HG03442 (cell line): Measurements from ENCODE around the gene NTRK1.
"Not testable (repeated sequence)": the region's sequence is repeated elsewhere in the genome, so short reads cannot be mapped to it uniquely, and the experiment has no call there.

Experiments
- ATAC-seq: cut with Tn5 transposase; IDR thresholded peaks from one replicate; pipeline ENCODE4 v1.9.1; 2021; ENCODE audit warnings: mild to moderate bottlenecking, moderate library complexity; ENCODE audit not compliant: unreplicated experiment

Gene NTRK1

DNA sequence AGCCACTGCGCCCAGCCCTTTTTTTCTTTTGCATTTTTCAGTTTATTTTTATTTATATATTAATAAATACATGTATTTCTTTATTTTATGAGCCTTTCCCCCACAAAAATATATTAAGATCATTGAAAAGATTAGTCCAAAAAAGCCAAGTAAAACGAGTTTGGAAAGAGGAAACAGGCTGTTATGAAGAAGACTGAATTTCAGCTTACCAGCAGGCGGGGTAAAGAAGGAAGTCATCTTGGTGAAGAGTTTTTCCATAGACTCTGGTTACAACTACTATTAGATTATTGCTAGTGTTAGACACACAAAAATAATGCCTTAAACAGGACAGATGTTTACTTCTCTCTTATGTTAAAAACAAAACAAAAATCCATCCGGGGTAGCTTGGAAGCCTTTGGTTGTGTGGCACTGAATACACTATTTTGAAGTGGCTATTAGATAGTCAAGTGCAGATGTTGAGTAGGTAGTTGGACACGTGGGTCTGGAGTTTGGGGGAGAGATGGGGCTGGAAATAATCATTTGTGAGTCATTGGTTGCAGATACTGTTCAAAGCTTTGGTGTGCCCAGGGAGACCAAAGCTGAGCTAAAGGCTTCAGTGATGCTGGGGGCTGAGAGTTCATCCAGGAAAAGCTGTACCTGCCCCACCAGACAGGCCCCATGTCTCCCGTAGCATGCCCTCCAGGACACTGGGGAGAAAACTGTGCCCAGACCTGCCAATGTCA, 51.1 kb downstream of the NTRK1 start:
- ATAC-seq: no peak

- no peak for ATAC-seq
Observed at GRCh38 chr1:156912310-156912709, 51.6 kb downstream of the NTRK1 start.

- ATAC-seq: no peak
Observed at GRCh38 chr1:156912861-156913808, 52.5 kb downstream of the NTRK1 start.

GRCh38 chr1:156913809-156914387, 53.2 kb downstream of the NTRK1 start:
- ATAC-seq: no peak

DNA sequence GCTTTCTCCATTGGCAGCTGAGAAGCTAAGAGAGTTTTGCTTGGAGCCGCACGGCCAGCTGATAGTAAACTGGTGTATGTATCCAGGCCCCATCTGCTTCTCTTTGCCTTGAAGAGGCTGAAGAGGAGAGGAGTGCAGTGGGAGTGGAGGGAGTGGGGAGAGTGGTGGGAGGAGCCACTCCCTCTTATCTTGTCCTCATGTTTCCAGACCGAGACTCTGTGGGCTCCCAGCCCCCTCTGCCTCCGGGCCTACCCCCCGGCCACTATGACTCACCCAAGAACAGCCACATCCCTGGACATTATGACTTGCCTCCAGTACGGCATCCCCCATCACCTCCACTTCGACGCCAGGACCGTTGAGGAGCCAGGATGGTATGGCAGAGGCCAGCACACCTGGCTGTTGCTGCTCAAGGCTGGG, 53.8 kb downstream of the NTRK1 start:
- no peak for ATAC-seq

DNA sequence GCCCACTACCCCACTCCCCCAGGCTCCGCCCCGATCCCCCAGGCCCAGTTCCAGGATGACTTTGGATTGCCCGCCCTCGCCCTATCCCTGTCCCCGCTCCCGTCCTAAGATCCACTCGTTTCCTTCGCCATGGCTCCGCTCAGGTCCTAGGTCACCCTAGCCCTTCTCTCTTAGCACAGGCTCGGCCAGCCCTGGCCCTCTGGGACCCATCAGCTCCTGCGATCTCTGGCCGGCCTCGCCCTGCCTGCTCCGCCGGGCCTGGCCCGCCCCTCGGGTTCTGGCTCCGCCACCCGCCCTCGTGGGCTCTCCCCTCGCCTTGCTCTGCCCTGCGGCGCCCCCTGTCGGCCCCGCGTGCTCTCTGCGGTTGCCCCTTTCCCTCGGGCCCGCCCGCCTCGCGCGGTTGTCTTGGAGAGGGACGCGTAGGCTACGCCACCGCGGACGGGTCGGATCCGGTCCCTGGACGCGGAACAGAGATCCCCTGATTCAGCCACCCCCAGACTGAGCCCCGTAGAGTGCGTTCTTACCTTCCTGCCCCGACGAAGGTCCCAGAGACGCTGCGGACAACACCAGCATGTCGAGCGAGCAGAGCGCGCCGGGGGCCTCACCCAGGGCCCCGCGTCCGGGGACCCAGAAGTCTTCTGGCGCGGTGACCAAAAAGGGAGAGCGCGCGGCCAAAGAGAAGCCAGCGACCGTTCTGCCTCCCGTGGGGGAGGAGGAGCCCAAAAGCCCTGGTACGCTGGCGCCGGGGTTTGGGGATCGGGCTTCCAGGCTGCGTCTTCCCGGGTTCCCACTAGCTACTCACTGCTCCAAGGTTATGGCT, 59.8 kb downstream of the NTRK1 start, which contains the start of gene LRRC71:
Gene LRRC71 (plus strand): TSS at position 400 of the 820 bp plus-strand sequence. CDS start 172 bp downstream, at position 572.
- no peak for ATAC-seq

DNA sequence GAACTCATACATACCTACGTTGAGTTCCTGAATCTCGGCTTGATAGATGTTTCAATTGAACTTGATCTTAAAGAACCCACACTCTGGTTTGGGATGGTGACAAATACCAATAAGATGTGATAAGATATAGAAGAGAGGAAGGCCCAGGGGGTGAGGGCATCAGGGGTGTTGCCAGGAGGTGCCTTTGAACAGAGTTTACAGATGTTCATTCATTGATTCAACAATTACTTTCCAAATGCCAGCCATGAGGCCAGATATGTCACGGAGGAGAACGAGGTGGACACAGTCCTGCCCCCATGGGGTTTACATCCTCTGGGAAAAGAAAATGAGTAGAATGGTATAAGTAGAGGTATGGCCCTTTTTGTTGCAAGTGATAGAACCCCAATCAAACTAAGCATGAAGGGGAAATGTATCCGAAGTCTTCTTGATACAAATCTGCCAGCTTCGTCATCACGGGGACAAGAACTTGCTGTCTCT, 60.4 kb downstream of the NTRK1 start:
- ATAC-seq: no peak

- no peak for ATAC-seq
Observed at GRCh38 chr1:156922986-156923669, 62.5 kb downstream of the NTRK1 start.

DNA sequence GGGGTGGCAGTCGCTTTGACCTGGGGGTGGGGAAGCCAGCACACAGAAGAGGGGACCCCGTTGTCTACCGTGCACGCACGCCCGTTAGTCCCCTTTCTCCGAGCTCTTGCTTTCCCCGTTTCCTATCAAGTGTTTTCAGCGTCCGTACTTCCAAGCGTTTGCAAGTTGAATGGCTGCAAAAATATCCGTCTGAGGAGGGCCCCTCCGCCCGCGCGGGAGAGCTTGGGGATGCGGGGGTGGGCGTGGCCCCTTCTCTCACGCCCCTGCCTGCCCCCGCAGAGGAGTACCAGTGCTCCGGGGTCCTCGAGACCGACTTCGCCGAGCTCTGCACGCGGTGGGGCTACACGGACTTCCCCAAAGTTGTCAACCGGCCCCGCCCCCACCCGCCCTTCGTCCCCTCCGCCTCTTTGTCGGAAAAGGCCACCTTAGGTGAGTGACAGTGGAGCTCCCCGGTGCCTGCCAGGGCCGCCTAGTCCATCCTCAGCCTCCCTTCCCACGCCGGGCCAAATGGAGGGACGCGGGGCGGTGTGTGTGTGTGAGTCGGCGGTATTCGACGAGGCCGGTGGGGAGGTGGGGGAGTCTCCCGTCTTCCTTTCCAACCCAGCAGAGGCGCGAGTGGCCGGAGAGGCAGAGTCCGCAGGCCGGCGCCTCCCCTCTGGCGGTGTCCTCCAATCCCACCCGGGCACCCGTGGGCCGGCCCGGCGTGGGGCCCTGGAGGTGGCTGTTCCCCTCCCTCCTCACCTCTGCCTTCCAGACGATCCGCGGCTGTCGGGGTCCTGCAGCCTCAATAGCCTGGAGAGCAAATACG, 63.2 kb downstream of the NTRK1 start:
- ATAC-seq: no peak

DNA sequence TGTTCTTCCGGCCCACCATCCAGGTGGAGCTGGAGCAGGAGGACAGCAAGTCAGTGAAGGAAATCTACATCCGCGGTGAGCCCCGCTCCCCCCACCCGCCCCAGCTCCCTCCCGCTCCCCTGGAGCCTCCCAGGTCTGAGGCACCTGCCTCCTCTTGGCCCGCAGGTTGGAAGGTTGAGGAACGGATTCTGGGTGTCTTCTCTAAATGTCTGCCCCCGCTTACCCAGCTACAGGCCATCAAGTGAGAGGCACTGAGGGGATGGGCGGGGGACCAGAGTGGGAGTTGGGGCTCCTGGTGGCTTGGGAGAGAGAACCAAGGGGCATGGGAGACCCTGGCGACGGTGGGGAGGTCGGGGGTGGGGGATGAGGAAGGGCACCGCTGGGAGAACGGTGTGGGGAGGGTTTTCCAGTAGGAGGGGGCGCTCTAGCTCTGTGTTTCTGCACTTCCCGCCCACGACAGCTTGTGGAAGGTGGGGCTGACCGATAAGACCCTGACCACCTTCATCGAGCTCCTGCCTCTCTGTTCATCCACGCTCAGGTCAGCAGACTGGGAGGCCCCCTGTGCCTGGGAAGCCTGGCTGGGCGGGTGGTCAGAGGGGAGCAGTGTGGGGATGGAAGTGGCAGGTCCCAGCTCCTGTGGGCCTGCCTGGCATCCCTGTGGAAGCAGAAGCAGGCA, 64.0 kb downstream of the NTRK1 start:
- no peak for ATAC-seq

DNA sequence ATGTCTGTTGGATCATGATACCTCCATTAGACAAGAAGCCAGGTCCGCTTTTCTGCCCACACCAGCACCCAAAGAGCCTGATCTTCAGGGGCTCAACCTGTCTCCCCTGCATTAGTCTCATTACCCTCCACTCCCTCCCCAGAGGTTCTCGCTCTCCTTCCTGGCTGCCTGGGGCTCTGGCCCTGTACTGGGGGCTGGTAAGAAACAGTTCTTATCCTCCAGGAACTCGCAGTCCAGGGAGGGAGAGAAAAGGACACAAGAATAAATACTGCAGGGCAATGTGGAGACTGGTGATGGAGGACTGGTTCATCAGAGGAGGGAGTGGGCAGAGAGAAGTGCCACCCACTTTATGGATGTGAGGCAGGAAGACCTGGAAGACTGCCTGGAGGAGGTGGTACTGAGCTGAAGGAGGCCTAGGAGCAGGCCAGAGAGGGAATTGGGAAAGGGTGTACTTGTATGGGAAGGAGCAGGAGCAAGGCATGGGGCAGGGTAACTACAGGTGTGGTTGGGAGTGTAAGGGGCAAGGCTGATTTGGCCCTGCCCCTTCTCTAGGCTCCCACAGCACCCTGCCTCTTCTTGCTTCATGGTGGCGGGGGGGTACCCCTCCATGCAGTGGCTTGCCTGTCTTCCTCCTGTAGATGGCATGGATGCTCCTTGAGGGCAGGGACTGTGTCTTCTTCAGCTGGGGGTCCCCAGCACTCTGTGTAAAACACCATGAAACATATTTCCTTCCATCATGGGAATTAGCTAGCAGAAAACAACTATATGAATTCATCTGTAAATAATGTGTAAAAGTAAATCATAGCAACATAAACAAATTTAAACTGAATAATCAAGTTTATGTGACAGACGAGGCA, 64.7 kb downstream of the NTRK1 start:
- no peak for ATAC-seq

GRCh38 chr1:156926175-156926574, 65.5 kb downstream of the NTRK1 start:
- no peak for ATAC-seq

DNA sequence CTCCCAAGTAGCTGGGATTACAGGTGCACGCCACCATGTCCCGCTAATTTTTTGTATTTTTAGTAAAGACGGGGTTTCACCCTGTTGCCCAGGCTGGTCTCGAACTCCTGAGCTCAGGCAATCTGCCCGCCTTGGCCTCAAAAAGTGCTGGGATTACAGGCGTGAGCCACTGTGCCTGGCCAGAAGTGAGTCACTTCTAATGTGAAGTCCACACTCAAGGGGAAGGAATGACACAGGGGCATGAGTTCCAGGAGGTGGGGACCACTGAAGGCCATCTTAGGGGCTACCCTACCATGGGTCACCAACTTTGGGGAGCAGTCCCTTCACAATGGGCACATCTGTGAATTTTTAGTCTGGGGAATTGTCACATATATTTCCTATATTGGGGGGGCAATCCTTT, 66.0 kb downstream of the NTRK1 start:
- not testable (repeated sequence) for ATAC-seq

DNA sequence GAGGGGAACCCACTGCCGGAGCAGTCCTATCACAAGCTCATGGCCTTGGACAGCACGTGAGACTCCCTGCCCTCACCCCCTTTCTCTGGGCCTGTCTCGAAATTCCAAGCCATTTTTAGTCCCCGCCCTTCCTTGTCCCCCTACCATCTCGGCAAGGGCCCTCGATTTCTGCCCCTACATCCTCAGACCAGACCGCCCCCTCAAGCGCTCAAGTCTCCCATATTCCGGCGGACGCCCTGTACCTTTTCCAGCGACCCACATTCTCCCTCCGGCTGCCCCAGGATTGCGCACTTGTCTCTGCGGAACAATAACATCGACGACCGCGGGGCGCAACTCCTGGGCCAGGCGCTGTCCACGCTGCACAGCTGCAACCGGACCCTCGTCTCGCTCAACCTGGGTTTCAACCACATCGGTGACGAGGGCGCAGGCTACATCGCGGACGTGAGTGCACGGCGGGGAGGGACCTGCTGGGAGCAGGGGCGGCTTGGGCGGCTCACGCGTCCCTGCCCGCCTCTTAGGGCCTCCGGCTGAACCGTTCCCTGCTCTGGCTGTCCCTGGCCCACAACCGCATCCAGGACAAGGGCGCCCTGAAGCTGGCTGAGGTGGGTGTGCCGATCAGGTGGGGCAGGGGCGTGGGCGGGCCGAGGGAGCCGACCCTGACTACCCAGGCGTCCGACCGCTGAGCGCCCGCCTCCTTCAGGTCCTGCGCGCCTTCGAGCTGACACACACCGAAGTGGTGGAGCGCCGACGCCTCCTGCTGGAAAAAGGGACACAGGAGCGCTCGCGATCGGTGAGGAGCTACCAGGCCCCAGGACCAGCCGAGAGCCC, 66.8 kb downstream of the NTRK1 start:
- no peak for ATAC-seq

DNA sequence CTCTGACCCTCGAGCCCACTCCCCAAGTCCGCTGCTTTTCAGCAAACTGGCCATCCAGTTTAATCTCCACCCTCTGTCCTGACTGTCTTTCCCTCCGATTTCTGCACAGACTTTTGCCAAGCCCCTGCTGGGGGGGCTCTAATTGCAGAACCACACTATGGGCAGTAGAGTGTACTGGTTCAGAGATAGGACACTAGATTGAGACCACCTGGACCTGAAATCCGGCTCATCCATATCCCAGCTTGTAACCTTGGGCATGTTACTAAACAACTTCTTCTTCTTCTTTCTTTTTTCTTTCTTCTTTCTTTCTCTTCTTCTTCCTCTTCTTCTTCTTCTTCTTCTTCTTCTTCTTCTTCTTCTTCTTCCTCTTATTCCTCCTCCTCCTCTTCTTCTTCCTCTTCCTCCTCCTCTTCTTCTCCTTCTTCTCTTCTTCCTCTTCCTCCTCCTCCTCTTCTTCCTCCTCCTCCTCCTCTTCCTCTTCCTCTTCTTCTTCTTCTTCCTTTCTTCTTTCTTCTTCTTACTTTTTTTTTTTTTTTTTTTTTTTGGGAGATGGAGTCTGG, 67.5 kb downstream of the NTRK1 start:
- ATAC-seq: no peak

- ATAC-seq: no peak
Observed at GRCh38 chr1:156929596-156930238, 69.1 kb downstream of the NTRK1 start.
